Breast epithelium (tissue), 4 donors: ENCODE results near the gene ABCA3. TPM values are rescaled to one million over a fixed set of nuclear protein-coding genes. Genes with fewer than 3 reads are reported as not detected.
A peak's percentile ranks its signal among the peaks of the same experiment; 100 is the strongest.
"Not testable (repeated sequence)": the region's sequence is repeated elsewhere in the genome, so short reads cannot be mapped to it uniquely, and the experiment has no call there.

Experiments used
- DNase-seq, 2 donors: peaks; one replicate each; pipeline ENCODE4 v3.0.0-alpha.2; 2019; ENCODE audit warnings: low spot score in 2 of 2
- H3K27ac ChIP-seq, 2 donors: fragments of 200-600 bp; sonication (generic) in 1 of 2; one replicate each; pipeline ENCODE4 v1.5.1; 2016 to 2019; ENCODE audit warnings: mild to moderate bottlenecking in 1 of 2
- H3K27me3 ChIP-seq, 2 donors: fragments of 200-600 bp; sonication (generic) in 1 of 2; one replicate each; pipeline versions ENCODE4 v1.5.1 to v1.6.0; 2017 to 2019; ENCODE audit warnings: control low read depth in 1 of 2, mild to moderate bottlenecking in 1 of 2
- H3K36me3 ChIP-seq: fragments of 200-600 bp; one replicate; pipeline ENCODE4 v1.5.1; 2019
- H3K4me1 ChIP-seq, 2 donors: fragments of 200-600 bp; sonication (generic); one replicate each; pipeline ENCODE4 v1.5.1; 2016 to 2019; ENCODE audit warnings: control low read depth in 1 of 2
- H3K4me3 ChIP-seq, 3 donors: fragments of 200-600 bp; sonication (generic); 1 replicate in 2 of 3; 2 replicates in 1 of 3; pipeline ENCODE4 v1.5.1; 2016 to 2019; ENCODE audit warnings: mild to moderate bottlenecking in 3 of 3, moderate library complexity in 2 of 3
- H3K9me3 ChIP-seq, 2 donors: fragments of 200-600 bp; sonication (generic) in 1 of 2; one replicate each; pipeline ENCODE4 v1.5.1; 2016 to 2019; ENCODE audit warnings: control low read depth in 1 of 2
- POLR2A ChIP-seq: fragments of 450-650 bp; IDR thresholded peaks from one replicate; pipeline ENCODE4 v1.6.1; 2016; ENCODE audit warnings: antibody characterized with exemption, mild to moderate bottlenecking, moderate library complexity
- POLR2AphosphoS5 ChIP-seq, 3 donors: sonication (generic); formaldehyde crosslinking; IDR thresholded peaks; one replicate each; pipeline ENCODE4 v1.6.1; 2017; ENCODE audit warnings: antibody characterized with exemption in 3 of 3
- intact Hi-C: fragments of 100-400 bp; cut with DNase I; formaldehyde crosslinking; loops from one replicate; pipeline ENCODE4 v1.15.1; 2023; ENCODE audit warnings: low total_unique reads
- total RNA-seq, 3 donors: library from RNA; depleted of rRNA; stranded (reverse); fragments of >200 nt; gene quantifications; one replicate each; pipeline ENCODE4 v1.1.0, GENCODE V29; 2016
- TF ChIP-seq, protein P1 (sequence below), 3 donors: fragments of 450-650 bp; IDR thresholded peaks; one replicate each; pipeline ENCODE4 v1.5.1; 2016 to 2017; ENCODE audit warnings: antibody characterized with exemption in 3 of 3, mild to moderate bottlenecking in 3 of 3, moderate library complexity in 3 of 3

The ABCA3 gene
- total RNA-seq: 1 to 10 TPM; 6.2 to 7.8 (median 6.3) TPM

DNA sequence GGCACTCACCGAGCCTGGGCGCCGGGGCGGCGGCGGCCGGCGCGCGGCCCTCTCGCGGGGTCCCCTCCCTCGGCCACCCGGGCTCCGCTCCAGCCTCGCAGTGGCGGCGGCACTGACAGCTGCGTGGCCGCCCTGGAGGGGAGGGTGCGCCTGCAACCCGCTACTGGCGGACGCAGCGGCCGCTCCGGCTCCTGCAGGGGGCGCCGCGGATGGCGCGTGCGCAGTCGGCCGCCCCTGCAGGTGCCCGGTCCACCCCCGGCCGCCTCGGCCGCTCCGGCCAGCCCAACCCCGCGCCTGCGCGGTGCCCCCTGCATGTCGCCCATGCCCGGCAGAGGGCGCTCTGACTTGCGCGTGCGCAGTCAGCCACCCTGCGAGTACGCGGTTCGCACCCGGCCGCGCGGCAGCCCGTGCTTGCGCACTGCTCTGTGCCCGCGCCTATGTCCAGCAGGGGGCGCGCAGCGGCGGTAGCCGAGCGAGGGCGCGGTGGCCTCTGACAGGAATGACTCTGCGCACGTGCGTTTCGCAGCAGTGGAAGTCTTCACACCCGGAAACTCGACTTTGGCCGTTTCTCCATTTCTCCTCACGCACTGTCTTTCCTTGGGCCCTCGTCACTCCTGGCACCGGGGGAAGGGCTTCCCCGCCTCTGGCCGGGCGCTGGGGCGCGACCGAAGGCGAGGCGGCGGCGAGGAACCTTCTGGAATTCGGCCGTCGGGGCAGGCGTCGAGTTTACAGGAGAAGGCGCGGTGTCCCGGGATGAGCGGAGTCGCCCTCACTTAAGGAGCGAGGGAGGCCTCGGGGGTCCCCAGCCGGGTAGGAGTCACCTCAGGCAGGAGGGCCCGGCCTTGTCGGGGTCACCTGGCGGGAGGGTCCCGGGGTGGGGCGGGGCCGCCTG lies at the start of gene ABCA3:
ABCA3 (minus strand) TSS at position 165 of the 892 bp plus-strand sequence. CDS start 14,262 bp downstream, outside the sequence.
- Histone ChIP-seq H3K36me3 (no peaks in the 10 kb centered on the region), H3K4me1 (peaks cover 0 to 5% of the 10 kb centered on the region in 2 donors), H3K9me3 (no peaks in the 10 kb centered on the region), H3K27me3 (no peaks in the 10 kb centered on the region), H3K27ac (peak within 1 kb of the TSS in 1 of 2 donors; percentile 48), H3K4me3 (peak within 1 kb of the TSS; percentile 71 to 87 (median 74))
- intact Hi-C loops: loop anchor here (10.0 kb wide), 1 partner anchor 84 kb away; the partner anchor contains the start of gene CCNF
- DNase-seq: peak; percentile 86 to 93
- TF ChIP-seq, protein P1, sequence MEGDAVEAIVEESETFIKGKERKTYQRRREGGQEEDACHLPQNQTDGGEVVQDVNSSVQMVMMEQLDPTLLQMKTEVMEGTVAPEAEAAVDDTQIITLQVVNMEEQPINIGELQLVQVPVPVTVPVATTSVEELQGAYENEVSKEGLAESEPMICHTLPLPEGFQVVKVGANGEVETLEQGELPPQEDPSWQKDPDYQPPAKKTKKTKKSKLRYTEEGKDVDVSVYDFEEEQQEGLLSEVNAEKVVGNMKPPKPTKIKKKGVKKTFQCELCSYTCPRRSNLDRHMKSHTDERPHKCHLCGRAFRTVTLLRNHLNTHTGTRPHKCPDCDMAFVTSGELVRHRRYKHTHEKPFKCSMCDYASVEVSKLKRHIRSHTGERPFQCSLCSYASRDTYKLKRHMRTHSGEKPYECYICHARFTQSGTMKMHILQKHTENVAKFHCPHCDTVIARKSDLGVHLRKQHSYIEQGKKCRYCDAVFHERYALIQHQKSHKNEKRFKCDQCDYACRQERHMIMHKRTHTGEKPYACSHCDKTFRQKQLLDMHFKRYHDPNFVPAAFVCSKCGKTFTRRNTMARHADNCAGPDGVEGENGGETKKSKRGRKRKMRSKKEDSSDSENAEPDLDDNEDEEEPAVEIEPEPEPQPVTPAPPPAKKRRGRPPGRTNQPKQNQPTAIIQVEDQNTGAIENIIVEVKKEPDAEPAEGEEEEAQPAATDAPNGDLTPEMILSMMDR (IDR thresholded peaks at IDR 0.05): peak; percentile 98 to 100 (median 98)
- TF ChIP-seq POLR2AphosphoS5 (IDR thresholded peaks at IDR 0.05) (peak; percentile 82 to 91 (median 86)), POLR2A (no peak)

DNA sequence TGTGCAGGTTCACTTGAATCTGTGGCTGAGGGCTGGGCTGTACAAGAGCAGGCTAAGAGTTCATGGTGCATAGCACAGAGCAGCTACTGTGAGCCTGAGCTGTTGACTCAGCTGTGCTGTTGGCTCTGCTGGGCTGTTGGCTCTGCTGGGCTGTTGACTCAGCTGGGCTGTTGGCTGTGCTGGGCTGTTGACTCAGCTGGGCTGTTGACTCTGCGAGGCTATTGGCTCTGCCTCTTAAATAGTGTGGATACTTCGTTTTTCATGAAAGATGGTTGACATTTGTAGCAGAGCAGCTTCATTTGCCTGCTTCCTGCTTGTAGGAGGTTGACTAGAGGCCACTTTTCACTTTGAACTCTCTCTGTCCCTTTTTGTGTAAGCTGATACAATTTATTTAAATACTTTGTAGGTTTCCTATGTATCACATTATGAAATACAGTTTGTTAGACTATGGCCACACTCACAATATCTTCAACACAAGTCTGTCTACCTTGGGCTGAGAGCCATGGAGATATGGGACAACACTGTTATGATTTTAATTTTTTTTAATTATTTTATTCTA lies 48.4 kb upstream of the ABCA3 start:
- DNase-seq: no peak
- no peaks in the 10 kb centered on the region for H3K27me3 ChIP-seq
- H3K27ac ChIP-seq: no peak overlapping the region
- H3K4me3 ChIP-seq: no peak overlapping the region
- H3K9me3 ChIP-seq: peaks cover 0 to 7% of the 10 kb centered on the region in 2 donors
- H3K36me3 ChIP-seq: no peaks in the 10 kb centered on the region
- intact Hi-C loops: no loop called here
- TF ChIP-seq, protein P1 (IDR thresholded peaks at IDR 0.05): no peak
- no peaks in the 10 kb centered on the region for H3K4me1 ChIP-seq

DNA sequence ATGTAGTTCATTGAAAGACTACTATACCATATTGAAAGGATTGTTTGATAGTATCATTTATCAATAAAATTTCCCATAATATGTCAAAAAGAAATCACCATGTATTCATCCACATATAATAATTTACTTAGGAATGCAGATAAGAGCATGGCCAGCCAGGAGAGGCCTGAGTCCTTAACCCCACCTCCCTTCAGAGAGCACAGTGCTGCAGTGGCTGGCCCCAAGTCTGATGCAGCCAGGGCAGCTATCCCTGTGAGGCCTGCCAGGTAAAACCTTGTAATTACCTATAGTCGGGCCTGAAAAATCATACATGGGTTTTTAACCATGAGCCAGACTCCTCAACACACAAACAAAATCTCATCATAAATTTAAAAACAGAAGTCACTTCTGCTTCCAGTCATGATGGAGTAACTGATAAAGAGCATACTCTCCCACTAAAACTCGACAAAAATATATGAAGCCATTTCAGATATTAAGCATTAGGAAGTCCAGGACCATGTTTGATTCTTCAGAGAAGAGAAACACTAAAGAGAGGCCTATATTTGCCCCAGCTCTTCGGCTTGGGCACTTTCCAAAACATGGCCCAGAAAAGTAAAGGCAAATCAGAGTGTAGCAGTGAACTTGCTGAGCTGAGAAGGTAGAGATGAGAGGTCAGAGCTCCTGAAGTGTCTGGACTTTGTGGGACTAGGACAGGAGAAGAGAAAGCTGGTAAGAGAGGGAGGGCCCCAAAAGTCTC lies 47.8 kb upstream of the ABCA3 start:
- Histone ChIP-seq H3K36me3 (no peaks in the 10 kb centered on the region), H3K27ac (no peak overlapping the region), H3K4me3 (no peak overlapping the region), H3K9me3 (peaks cover 0 to 7% of the 10 kb centered on the region in 2 donors), H3K4me1 (no peaks in the 10 kb centered on the region), H3K27me3 (no peaks in the 10 kb centered on the region)
- TF ChIP-seq POLR2A: no peak
- TF ChIP-seq, protein P1 (IDR thresholded peaks at IDR 0.05): no peak
- TF ChIP-seq POLR2AphosphoS5 (IDR thresholded peaks at IDR 0.05): no peak
- DNase-seq: no peak
- intact Hi-C loops: no loop called here

DNA sequence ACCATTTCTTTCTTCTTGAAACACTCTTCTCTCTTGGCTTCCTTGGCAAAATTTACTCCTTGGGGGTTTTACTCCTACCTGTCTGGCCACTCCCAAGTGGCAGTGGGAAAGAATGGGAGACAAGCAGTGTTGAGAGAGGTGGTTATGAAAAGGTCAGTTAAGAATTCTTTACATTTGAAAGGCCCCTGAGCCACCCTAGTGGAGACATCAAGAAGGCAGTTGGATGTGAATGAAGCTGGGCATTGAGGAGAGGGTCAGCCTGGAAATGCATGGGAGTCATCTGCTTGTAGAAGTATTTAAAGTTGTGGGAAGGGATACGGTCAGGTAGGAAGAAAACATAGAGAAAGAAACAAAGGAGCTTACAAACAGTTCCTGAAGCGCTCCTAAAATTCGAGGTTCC lies 46.5 kb upstream of the ABCA3 start:
- intact Hi-C loops: no loop called here
- Histone ChIP-seq H3K4me1 (no peaks in the 10 kb centered on the region), H3K36me3 (no peaks in the 10 kb centered on the region), H3K27me3 (no peaks in the 10 kb centered on the region), H3K27ac (no peak overlapping the region), H3K9me3 (peaks cover 0 to 7% of the 10 kb centered on the region in 2 donors), H3K4me3 (no peak overlapping the region)
- DNase-seq: no peak
- TF ChIP-seq POLR2A: no peak
- TF ChIP-seq, protein P1 (IDR thresholded peaks at IDR 0.05): no peak
- no peak for TF ChIP-seq POLR2AphosphoS5 (IDR thresholded peaks at IDR 0.05)

DNA sequence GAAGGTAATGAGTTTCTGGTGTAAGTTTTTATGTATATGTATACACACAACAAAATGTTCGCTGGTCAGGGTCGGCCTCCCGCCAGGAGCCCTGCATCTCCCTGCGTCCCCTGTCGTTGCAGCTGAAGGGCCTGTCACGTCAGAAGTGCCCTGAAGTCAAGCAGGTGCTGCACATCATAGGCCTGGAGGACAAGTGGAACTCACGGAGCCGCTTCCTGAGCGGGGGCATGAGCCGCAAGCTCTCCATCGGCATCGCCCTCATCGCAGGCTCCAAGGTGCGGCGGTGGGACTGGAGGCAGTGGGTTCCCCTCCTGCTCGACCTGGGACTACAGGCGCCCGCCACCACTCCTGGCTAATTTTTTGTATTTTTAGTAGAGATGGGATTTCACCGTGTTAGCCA lies 45.5 kb upstream of the ABCA3 start:
- H3K4me3 ChIP-seq, H3K36me3 ChIP-seq, H3K4me1 ChIP-seq, H3K27me3 ChIP-seq, H3K9me3 ChIP-seq, H3K27ac ChIP-seq, intact Hi-C loops, DNase-seq: not testable (repeated sequence)
